ENCODE measurements around the gene TERB1.

GRCh38 chr16:66752958-66753357 lies 48.4 kb downstream of the TERB1 start:
- no peak for TF ChIP-seq CTCF (IDR thresholded peaks at IDR 0.05)
- no peak for TF ChIP-seq EZH2 (IDR thresholded peaks at IDR 0.05)
- TF ChIP-seq EZH2phosphoT487 (IDR thresholded peaks at IDR 0.05) = no peak
